GM18870 (cell line): ENCODE results near the gene SCGB1A1.

Source experiments
- ATAC-seq: cut with Tn5 transposase; IDR thresholded peaks from one replicate; pipeline ENCODE4 v1.9.1; 2021; ENCODE audit warnings: moderate library complexity; ENCODE audit not compliant: unreplicated experiment

Gene SCGB1A1

GRCh38 chr11:62420882-62421281, 2.0 kb downstream of the SCGB1A1 start:
- no peak for ATAC-seq

DNA sequence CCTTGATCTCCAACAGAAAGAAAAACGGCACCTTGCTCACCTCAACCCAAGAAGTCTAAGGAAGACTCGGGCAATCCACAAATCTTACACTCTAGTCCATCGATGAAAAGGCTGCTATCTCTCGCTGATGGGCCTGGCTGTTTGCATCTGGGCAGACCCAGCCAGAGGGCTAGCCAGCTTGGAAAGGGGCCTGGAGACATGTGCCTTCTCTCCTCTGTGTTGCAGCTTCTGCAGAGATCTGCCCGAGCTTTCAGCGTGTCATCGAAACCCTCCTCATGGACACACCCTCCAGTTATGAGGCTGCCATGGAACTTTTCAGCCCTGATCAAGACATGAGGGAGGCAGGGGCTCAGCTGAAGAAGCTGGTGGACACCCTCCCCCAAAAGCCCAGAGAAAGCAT, 3.2 kb downstream of the SCGB1A1 start:
- no peak for ATAC-seq

DNA sequence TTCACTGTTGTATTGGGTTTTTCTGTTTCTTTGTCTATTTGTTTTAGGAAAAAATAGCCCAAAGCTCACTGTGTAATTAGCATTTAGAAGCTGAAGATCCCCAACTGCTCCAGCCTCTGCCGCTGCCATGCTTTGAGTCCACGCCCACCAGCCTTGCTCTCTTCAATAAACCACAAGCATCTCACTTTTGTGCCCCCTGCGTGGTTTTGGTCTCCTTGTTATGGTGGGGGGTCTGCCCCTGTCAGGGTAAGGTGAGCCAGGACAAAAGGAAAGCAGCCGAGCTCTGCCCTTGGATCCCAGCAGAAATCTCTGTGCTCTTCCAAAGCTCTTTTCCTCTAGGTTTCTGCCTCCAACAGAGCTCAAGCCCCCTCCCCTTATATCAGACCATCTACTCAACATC, 4.2 kb downstream of the SCGB1A1 start:
- ATAC-seq: no peak

DNA sequence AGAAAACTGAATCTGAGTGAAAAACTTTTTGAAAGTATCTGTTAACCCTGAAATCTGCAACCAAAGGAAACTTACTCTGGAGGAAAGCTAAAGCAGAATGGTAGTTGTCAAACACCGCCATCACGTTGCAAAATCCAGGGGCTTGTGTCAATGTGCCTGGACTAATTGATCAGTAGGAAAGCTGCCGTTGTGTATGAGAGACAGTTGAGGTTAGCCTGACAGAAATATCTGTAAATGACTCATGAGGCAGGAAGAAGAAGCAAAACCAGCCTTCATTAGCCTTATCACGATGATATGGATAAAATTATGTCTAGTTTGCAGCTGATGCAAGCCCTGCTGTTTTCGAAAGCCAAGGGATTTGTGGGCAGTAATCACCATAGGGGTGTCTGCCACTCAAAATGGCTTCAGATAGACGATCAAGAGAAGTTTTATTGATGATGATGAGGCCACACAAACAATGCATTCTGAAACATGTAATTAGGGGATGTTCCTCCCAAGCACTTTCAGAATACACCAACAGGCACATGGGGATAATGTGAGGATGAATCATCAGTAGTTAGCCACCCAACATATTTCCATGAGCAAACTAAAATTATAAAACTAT, 8.9 kb downstream of the SCGB1A1 start:
- ATAC-seq: no peak

DNA sequence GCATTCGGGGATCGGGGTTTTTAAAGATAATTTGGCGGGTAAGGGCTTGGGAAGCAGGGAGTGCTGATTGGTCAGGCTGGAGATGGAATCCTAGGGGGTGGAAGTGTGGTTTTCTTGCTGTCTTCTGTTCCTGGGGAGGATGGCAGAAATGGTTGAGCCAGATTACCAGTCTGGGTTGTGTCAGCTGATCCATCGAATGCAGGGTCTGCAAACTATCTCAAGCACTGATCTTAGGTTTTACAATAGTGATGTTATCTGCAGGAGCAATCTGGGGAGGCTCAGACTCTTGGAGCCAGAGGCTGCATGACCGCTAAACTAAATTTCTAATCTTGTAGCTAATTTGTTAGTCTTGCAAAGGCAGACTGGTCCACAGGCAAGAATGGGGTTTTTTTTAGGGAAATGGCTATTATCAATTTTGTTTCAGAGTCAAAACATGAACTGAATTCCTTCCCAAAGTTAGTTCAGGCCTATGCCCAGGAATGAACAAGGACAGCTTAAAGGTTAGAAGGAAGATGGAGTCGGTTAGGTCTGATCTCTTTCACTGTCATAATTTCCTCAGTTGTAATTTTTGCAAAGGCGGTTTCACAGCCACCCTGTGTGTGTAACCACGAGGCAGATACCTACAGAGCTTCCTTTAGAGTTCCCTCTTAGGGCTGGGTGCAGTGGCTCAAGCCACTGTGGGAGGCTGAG, 10.2 kb downstream of the SCGB1A1 start:
- ATAC-seq: no peak

DNA sequence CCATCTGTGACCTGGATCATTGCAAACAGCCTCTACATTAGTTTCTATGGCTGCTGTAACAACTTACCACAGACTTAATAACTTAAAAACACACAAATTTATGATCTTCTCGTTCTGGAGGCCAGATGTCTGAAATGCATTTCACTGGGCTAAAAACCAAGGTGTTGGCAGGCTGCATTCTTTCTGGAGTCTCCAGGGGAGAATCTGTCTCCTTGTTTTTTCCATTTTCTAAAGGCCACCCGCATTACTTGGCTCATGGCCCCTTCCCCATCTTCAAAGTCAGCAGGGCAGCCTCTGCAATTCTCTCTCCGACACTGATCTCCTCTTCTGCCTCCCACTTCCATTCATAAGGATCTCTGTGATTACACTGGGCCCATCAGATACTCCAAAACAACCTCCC, 11.6 kb downstream of the SCGB1A1 start:
- no peak for ATAC-seq

DNA sequence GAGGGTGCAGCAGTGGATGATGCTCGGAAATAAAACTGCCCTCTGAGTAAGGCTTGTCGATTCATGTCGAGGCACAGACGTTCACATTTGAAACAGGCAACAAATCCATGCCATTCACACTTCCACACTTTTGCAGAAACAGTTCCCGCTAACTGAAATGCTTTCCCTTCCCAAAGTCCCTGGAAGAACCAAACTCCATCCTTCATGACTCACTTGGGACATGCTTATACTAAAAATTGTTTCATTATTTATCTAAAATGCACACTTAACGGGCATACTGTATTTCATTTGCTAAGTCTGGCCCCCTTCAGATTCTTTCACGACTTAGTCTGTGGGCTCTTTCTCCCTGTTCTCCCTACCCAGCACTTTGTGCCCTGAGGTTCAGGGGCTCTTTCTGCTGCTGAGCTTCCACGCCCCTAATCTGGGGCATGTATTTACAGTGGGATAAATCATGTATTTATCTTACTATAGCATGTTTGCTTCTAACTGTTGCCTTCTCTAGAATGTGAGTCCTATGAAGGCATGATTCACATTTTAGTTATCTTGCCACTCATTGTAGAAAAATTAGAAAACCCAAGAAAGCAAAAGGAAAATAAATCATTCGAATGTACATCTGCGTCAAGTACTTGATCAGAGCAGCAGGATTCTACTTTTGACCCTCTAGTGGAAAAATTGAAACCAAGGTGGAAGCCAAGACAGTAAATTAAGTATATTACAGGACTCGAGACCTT, 12.5 kb downstream of the SCGB1A1 start:
- no peak for ATAC-seq

DNA sequence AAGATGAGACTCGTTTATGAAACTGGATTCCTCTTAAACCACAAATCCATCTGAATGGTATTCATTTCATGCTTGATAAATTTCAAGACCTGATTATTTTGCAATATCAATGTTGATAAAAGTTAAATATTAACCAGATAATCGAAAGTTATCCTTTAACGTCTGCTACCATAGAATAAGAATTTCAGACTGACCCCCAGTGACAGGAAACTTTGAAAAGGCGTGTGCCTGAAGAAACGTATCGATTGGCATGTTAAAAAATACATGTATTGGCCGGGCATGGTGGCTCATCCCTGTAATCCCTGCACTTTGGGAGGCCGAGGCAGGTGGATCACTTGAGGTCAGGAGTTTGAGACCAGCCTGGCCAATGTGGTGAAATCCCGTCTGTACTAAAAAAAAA, 13.9 kb downstream of the SCGB1A1 start:
- ATAC-seq: no peak

- ATAC-seq: no peak
These were observed 14.5 kb downstream of the SCGB1A1 start for GRCh38 chr11:62433141-62433903.

DNA sequence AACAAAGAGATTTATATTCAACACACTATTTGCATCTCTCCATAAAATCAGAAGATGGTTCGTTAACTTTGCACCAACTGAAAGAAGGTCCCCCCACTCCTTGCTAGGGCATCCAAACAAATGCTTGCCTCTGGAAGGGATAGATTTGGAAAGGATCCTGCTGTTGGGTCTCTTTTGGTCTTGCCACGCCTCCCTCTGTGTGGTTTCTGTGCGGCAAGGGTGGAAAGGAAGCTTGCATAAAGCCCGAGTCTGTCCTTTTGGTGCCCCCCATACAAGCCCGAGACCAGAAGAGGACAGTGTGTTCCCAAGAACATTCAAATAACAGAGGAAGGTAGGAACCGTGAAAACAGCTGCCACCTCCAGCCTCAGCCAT, 15.1 kb downstream of the SCGB1A1 start:
- no peak for ATAC-seq

GRCh38 chr11:62435846-62436660, 17.2 kb downstream of the SCGB1A1 start:
- ATAC-seq: no peak

- no peak for ATAC-seq
These were observed 18.8 kb downstream of the SCGB1A1 start for GRCh38 chr11:62437616-62438015.

- no peak for ATAC-seq
These were observed 19.8 kb downstream of the SCGB1A1 start for GRCh38 chr11:62438641-62439040.

DNA sequence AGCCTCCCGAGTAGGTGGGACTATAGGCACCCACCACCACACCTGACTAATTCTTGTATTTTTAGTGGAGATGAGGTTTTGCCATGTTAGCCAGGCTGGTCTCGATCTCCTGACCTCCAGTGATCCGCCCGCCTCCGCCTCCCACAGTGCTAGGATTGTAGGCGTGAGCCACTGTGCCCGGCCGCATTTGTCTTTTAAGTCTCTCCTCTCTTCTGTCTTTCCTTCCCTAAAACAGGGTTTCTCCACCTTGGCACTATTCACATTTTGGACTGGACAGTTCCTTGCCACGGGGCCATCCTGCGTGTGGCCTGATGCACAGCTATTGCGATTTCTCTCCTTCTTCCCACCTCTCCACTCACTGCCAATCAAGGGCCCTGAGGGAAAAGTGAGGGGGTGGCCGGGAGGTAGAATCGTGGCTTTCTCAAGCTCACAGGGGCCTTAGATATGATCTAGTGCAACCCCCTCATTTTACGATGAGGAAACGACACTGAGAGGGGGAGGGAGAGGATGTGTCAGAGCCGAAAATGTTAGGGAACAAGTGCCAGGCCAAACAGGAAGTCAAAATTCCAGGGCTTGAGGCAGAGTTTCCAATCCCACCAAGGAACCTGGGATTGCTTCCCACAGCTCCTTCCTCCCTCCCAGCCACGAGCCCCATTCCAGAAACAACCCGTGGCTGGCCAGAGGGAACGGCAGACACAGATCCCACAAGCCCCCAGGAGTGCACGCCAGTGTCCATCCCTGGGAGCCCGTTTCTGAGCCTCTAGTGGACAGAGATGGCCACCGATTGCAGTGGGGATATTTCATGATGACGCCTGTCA, 21.2 kb downstream of the SCGB1A1 start:
- no peak for ATAC-seq

GRCh38 chr11:62443390-62444235, 24.8 kb downstream of the SCGB1A1 start:
- ATAC-seq: no peak

- ATAC-seq: no peak
These were observed 25.5 kb downstream of the SCGB1A1 start for GRCh38 chr11:62444236-62444833.

DNA sequence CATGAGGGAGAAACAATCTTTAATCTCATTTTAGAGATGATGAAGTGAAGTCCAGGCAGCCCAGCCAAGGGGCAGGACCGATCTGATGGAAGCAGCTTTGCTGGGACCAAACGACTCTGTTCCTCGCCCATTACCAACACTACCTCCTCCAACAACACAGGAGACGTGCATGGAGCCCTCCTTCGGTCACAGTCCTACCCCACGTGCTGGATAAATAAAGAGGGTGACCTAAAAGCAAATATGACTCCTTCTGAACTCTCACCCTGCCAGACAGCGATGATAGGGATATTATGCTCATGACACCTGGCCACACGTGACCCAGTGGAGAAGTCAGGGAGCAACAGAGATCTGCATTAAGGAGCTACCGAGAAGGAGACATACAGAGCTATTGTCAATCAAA, 26.0 kb downstream of the SCGB1A1 start:
- no peak for ATAC-seq

DNA sequence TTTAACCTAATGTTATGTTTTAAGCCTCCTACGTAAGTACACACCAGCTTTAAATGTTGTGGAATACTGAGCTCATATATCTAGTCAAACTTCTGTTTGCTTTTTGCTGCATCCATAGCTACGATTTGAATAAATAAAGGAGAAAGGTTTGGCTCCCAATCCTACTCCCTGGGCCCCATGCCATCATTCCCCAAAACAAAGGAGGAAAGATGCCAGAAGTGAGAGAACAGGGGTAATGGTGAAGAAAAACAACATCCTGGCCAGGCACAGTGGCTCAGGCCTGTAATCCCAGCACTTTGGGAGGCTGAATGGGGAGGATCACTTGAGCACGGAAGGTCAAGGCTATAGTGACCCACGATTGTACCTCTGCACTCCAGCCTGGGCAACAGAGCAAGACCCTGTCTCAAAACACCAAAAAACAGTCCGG, 26.5 kb downstream of the SCGB1A1 start:
- ATAC-seq: no peak

DNA sequence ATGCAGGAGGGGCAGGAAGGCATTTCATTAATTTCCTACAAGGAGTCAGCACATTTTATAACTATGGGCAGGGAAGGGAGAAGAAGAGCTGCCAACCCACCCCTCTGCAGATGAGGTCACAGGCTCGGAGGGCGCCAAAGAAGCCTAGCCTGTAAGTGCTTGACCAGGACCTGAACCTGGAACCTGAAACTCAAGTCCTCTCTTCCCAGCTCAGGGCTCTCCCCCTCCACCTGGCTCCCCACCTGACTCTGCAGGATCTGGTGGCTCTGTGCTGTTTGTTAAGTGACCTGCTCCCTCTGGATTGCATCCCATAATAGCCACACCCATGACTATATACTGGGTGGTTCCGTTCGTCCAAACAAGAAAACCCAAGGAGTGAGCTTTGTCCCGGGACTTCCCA, 27.3 kb downstream of the SCGB1A1 start:
- no peak for ATAC-seq
